K562 (cell line): ENCODE data around the gene RAB12. TPM values are rescaled to one million over a fixed set of nuclear protein-coding genes. Genes with fewer than 3 reads are reported as not detected.

Source experiments
- DIDO1 ChIP-seq: fragments of 450-650 bp; IDR thresholded peaks from 2 replicates; pipeline ENCODE4 v1.6.1; 2016; ENCODE audit warnings: low read depth, missing biosample characterization, missing genetic modification characterization
- HBP1 ChIP-seq: fragments of 450-650 bp; formaldehyde crosslinking; IDR thresholded peaks from 2 replicates; pipeline ENCODE4 v1.4.0; 2022; ENCODE audit warnings: missing genetic modification characterization
- REST ChIP-seq, 2 experiments: fragments of 450-650 bp; formaldehyde crosslinking in 1 of 2; IDR thresholded peaks; 2 replicates each; pipeline versions ENCODE4 v1.4.0 to v1.6.1; 2014 to 2020; ENCODE audit warnings: mild to moderate bottlenecking in 2 of 2, borderline replicate concordance in 1 of 2, low read depth in 1 of 2
- SMARCB1 ChIP-seq: IDR thresholded peaks from 2 replicates; pipeline ENCODE4 v1.6.1; 2011; ENCODE audit warnings: improper control_type of control experiment, low read depth; ENCODE audit not compliant: insufficient read length
- SP2 ChIP-seq: IDR thresholded peaks from 2 replicates; pipeline ENCODE4 v1.6.1; 2011; ENCODE audit warnings: mild to moderate bottlenecking, low read depth, low read length, moderate library complexity; ENCODE audit not compliant: poor library complexity, severe bottlenecking; ENCODE audit errors: extremely low read depth
- TEAD1 ChIP-seq, 2 experiments: fragments of 450-650 bp in 1 of 2; sonication (generic) in 1 of 2; formaldehyde crosslinking; IDR thresholded peaks; 2 replicates each; pipeline versions ENCODE4 v1.4.0 to v1.8.0; 2020 to 2022; ENCODE audit warnings: mild to moderate bottlenecking in 2 of 2, missing genetic modification reagents in 1 of 2
- polyA plus RNA-seq, 8 experiments: library from polyadenylated mRNA; depleted of rRNA in 4 of 8; stranded (reverse) in 5 of 8; unstranded in 3 of 8; fragments of >200 nt; fragmentation: Nextera tagmentation in 2 of 8; fragmentation: Illumina TruSeq in 1 of 8; extraction: Ambion mirVana in 2 of 8; extraction: Trizol in 1 of 8; gene quantifications; 2 replicates each; pipeline versions ENCODE4 v1.2.1 to v1.2.3, GENCODE V29; 2011 to 2014; ENCODE audit warnings: inconsistent platforms in 1 of 8, missing spikeins in 1 of 8
- total RNA-seq, 7 experiments: library from RNA; depleted of rRNA in 6 of 7; stranded (reverse); fragments of >200 nt in 6 of 7; fragmentation: Illumina TruSeq in 2 of 7; extraction: Trizol in 2 of 7; gene quantifications; 2 replicates each; pipeline versions ENCODE4 v1.2.1 to v1.2.3, GENCODE V29; 2011 to 2021; ENCODE audit warnings: low replicate concordance in 1 of 7

RAB12 gene
- total and polyA plus RNA-seq, 9 of the 15 experiments (the other 6 are each of a cell fraction or from before 2014, with no cell fraction given): 0.48 to 21.6 (median 18.8) TPM

GRCh38 chr18:8657873-8658470, 48.7 kb downstream of the RAB12 start (continued):
- TF ChIP-seq DIDO1 (tag) (no peak), SMARCB1 (no peak), HBP1 (CRISPR knock-in tag) (no peak), SP2 (no peak), TEAD1 (CRISPR knock-in tag; IDR thresholded peaks at IDR 0.05) (no peak), REST (IDR thresholded peaks at IDR 0.05; ENCODE audit: borderline replicate concordance) (no peak), REST (CRISPR knock-in tag; IDR thresholded peaks at IDR 0.05; ENCODE audit: low read depth) (no peak)
